Astrocyte (in vitro differentiated cells and primary cell): Measurements from ENCODE around the gene MYH11. TPM values are rescaled to one million over a fixed set of nuclear protein-coding genes. Genes with fewer than 3 reads are reported as not detected.

Experiments
- DNase-seq: peaks from one replicate; pipeline ENCODE4 v3.0.0-alpha.2; 2010; ENCODE audit warnings: low read depth
- FAIRE-seq: peaks from 2 replicates; lab custom pipeline; 2011; peaks lifted over from hg19 to GRCh38; lab: Jason Lieb, UNC
- H2AFZ ChIP-seq: 2 replicates; pipeline ENCODE4 v1.6.0; 2012; ENCODE audit warnings: low read depth, low read length, inconsistent platforms
- H3K27ac ChIP-seq: 2 replicates; pipeline ENCODE4 v1.5.1; 2011; ENCODE audit warnings: low read depth, low read length, inconsistent platforms
- H3K27me3 ChIP-seq: 2 replicates; pipeline ENCODE4 v1.6.0; 2011; ENCODE audit warnings: low read length, inconsistent platforms; ENCODE audit not compliant: insufficient read depth
- H3K36me3 ChIP-seq: 2 replicates; pipeline ENCODE4 v1.5.1; 2011; ENCODE audit warnings: low read length, inconsistent platforms; ENCODE audit not compliant: insufficient read depth
- H3K4me1 ChIP-seq: 2 replicates; pipeline ENCODE4 v1.5.1; 2011; ENCODE audit warnings: low read length, inconsistent platforms; ENCODE audit not compliant: insufficient read depth
- H3K4me2 ChIP-seq: 2 replicates; pipeline ENCODE4 v1.6.0; 2012; ENCODE audit warnings: low read length, inconsistent platforms
- H3K4me3 ChIP-seq: 2 replicates; pipeline ENCODE4 v1.5.1; 2011; ENCODE audit warnings: low read depth, mild to moderate bottlenecking, low read length, inconsistent platforms; ENCODE audit not compliant: insufficient read depth
- H3K79me2 ChIP-seq: 2 replicates; pipeline ENCODE4 v1.6.0; 2012; ENCODE audit warnings: mild to moderate bottlenecking, low read length, inconsistent platforms; ENCODE audit not compliant: insufficient read depth
- H3K9ac ChIP-seq: 2 replicates; pipeline ENCODE4 v1.6.0; 2012; ENCODE audit warnings: mild to moderate bottlenecking, low read length, inconsistent platforms
- H3K9me3 ChIP-seq: 2 replicates; pipeline ENCODE4 v1.5.1; 2012; ENCODE audit warnings: low read depth, mild to moderate bottlenecking, low read length, inconsistent platforms; ENCODE audit not compliant: insufficient read depth
- H4K20me1 ChIP-seq: 2 replicates; pipeline ENCODE4 v1.6.0; 2012; ENCODE audit warnings: low read length, inconsistent platforms; ENCODE audit not compliant: insufficient read depth
- H3K27ac Mint-ChIP-seq: one replicate; pipeline ENCODE4 v1.8.0; 2021; ENCODE audit warnings: mild to moderate bottlenecking, mixed read lengths; ENCODE audit not compliant: unreplicated experiment
- H3K27me3 Mint-ChIP-seq: one replicate; pipeline ENCODE4 v1.8.0; 2021; ENCODE audit warnings: low read depth, mixed read lengths; ENCODE audit not compliant: unreplicated experiment
- H3K36me3 Mint-ChIP-seq: one replicate; pipeline ENCODE4 v1.8.0; 2021; ENCODE audit warnings: low read depth, mixed read lengths; ENCODE audit not compliant: unreplicated experiment
- H3K4me1 Mint-ChIP-seq: one replicate; pipeline ENCODE4 v1.8.0; 2021; ENCODE audit warnings: low read depth, mixed read lengths; ENCODE audit not compliant: unreplicated experiment
- H3K4me3 Mint-ChIP-seq: one replicate; pipeline ENCODE4 v1.8.0; 2021; ENCODE audit warnings: mild to moderate bottlenecking, moderate library complexity, mixed read lengths; ENCODE audit not compliant: unreplicated experiment
- H3K9me3 Mint-ChIP-seq: one replicate; pipeline ENCODE4 v1.8.0; 2021; ENCODE audit warnings: mild to moderate bottlenecking, mixed read lengths; ENCODE audit not compliant: unreplicated experiment
- EZH2 ChIP-seq: IDR thresholded peaks from 2 replicates; pipeline ENCODE4 v1.6.1; 2012; ENCODE audit warnings: mild to moderate bottlenecking, low read length, inconsistent platforms; ENCODE audit not compliant: insufficient read depth
- total RNA-seq: library from RNA; stranded (reverse); gene quantifications from 2 replicates; pipeline ENCODE4 v1.2.1, GENCODE V29; 2021
- TF ChIP-seq, protein P1 (sequence below): IDR thresholded peaks from 2 replicates; pipeline ENCODE4 v1.5.1; 2011; ENCODE audit warnings: low read depth, mild to moderate bottlenecking, inconsistent platforms, low read length, moderate library complexity; ENCODE audit not compliant: insufficient read depth

The MYH11 gene
- total RNA-seq, 1 donor from 2014 or later = 1.0 TPM

DNA sequence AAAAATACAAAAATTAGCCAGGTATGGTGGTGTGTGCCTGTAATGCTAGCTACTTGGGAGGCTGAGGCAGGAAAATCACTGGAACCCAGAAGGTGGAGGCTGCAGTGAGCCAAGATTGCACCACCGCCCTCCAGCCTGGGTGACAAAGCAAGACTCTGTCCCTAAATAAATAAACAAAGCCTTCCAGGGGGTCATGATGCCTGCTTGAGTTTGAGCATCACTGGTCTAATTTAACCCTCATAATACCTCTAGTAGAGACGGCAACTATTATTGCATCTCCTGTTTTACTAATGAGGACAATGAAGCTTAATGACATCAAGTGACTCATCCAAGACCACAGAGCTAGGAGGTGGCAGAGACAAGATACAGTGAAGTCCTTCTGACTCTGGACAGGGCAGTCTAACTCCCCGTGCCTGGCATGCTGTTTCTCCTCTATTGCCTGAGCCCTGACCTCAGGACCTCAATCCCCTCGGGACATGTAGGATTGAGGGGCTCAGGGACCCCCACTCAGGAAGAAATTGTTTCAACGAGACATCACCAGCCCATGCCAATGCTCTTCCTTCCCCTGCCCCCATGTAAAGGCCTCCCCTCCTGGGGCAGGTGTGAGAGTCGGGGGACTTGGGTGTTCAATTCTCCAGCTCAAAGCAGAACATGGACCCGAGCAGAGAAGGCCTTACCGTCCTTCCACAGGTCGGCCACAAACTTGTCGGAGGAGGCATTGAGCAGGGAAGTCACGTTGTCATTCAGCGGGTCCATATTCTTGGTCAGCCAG, 103.9 kb downstream of the MYH11 start:
- H3K27ac Mint-ChIP-seq = no peak overlapping the region
- Histone ChIP-seq H3K4me2 (no peak overlapping the region), H3K27ac (no peak overlapping the region), H3K79me2 (no peaks in the 10 kb centered on the region), H4K20me1 (no peaks in the 10 kb centered on the region), H3K4me1 (no peaks in the 10 kb centered on the region), H3K9me3 (no peaks in the 10 kb centered on the region), H3K36me3 (no peaks in the 10 kb centered on the region), H2AFZ (no peak overlapping the region), H3K4me3 (no peak overlapping the region), H3K9ac (no peak overlapping the region), H3K27me3 (no peaks in the 10 kb centered on the region)
- peaks cover 8% of the 10 kb centered on the region for H3K27me3 Mint-ChIP-seq
- TF ChIP-seq EZH2 = no peak
- TF ChIP-seq, protein P1, sequence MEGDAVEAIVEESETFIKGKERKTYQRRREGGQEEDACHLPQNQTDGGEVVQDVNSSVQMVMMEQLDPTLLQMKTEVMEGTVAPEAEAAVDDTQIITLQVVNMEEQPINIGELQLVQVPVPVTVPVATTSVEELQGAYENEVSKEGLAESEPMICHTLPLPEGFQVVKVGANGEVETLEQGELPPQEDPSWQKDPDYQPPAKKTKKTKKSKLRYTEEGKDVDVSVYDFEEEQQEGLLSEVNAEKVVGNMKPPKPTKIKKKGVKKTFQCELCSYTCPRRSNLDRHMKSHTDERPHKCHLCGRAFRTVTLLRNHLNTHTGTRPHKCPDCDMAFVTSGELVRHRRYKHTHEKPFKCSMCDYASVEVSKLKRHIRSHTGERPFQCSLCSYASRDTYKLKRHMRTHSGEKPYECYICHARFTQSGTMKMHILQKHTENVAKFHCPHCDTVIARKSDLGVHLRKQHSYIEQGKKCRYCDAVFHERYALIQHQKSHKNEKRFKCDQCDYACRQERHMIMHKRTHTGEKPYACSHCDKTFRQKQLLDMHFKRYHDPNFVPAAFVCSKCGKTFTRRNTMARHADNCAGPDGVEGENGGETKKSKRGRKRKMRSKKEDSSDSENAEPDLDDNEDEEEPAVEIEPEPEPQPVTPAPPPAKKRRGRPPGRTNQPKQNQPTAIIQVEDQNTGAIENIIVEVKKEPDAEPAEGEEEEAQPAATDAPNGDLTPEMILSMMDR = no peak
- DNase-seq (no peak), FAIRE-seq (no peak)
- no peak overlapping the region for H3K4me3 Mint-ChIP-seq
- no peaks in the 10 kb centered on the region for H3K36me3 Mint-ChIP-seq
- peaks cover 2% of the 10 kb centered on the region for H3K9me3 Mint-ChIP-seq
- peaks cover 2% of the 10 kb centered on the region for H3K4me1 Mint-ChIP-seq

DNA sequence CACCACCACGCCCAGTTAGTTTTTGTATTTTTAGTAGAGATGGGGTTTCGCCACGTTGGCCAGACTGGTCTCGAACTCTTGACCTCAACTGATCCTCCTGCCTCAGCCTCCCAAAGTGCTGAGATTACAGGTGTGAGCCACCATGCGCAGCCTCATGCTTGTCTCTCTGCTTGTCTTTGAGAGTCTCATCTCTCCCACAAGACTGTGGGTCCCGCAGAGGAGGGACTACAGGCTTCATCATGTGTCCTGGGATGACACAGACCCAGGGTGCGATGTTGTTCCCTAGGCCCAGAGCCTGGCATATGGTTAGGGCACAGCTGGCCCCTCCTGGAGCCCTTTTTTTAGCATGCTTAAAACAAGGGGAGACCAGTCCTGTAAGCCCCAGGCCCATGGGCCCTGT, 104.9 kb downstream of the MYH11 start:
- peaks cover 11% of the 10 kb centered on the region for H3K27me3 Mint-ChIP-seq
- Histone ChIP-seq H4K20me1 (no peaks in the 10 kb centered on the region), H2AFZ (no peak overlapping the region), H3K9me3 (no peaks in the 10 kb centered on the region), H3K27me3 (no peaks in the 10 kb centered on the region), H3K27ac (no peak overlapping the region), H3K79me2 (no peaks in the 10 kb centered on the region), H3K4me1 (no peaks in the 10 kb centered on the region), H3K4me2 (no peak overlapping the region), H3K9ac (no peak overlapping the region), H3K4me3 (no peak overlapping the region), H3K36me3 (no peaks in the 10 kb centered on the region)
- TF ChIP-seq, protein P1 = no peak
- TF ChIP-seq EZH2 = no peak
- peaks cover 2% of the 10 kb centered on the region for H3K4me1 Mint-ChIP-seq
- H3K27ac Mint-ChIP-seq = no peak overlapping the region
- FAIRE-seq = no peak
- H3K36me3 Mint-ChIP-seq = peaks cover 3% of the 10 kb centered on the region
- H3K4me3 Mint-ChIP-seq = no peak overlapping the region
- H3K9me3 Mint-ChIP-seq = peaks cover 2% of the 10 kb centered on the region
- no peak for DNase-seq

DNA sequence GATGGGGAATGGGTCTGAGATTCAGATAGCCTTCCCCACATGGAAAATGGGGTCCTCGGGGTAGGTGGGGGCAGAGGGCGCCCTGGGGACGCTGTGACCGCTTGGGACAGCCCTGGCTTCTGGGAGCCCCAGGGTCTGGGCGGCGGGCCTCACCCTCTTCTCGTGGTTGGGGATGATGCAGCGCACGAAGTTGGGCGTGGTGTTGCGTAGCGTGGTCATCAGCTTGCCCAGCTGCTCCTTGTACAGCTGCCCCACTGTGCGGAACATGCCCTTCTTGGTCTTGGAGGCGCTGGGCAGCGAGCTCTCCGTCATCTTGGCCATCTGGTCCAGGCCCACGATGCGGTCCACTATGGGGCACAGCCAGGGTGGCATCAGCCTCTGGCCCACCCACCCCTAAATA, 106.8 kb downstream of the MYH11 start:
- Histone ChIP-seq H3K4me2 (no peak overlapping the region), H3K27ac (no peak overlapping the region), H3K9me3 (no peaks in the 10 kb centered on the region), H3K4me3 (no peak overlapping the region), H3K9ac (no peak overlapping the region), H3K79me2 (no peaks in the 10 kb centered on the region), H4K20me1 (no peaks in the 10 kb centered on the region), H3K36me3 (no peaks in the 10 kb centered on the region), H3K4me1 (no peaks in the 10 kb centered on the region), H2AFZ (no peak overlapping the region), H3K27me3 (peaks cover 3% of the 10 kb centered on the region)
- no peak overlapping the region for H3K27ac Mint-ChIP-seq
- H3K4me1 Mint-ChIP-seq = peaks cover 2% of the 10 kb centered on the region
- no peak overlapping the region for H3K4me3 Mint-ChIP-seq
- FAIRE-seq (no peak), DNase-seq (no peak)
- H3K27me3 Mint-ChIP-seq = peaks cover 11% of the 10 kb centered on the region
- peaks cover 3% of the 10 kb centered on the region for H3K36me3 Mint-ChIP-seq
- peaks cover 2% of the 10 kb centered on the region for H3K9me3 Mint-ChIP-seq
- TF ChIP-seq, protein P1 = no peak
- TF ChIP-seq EZH2 = no peak
